Hepatocyte (in vitro differentiated cells): ENCODE results near the gene A2ML1. TPM values are rescaled to one million over a fixed set of nuclear protein-coding genes. Genes with fewer than 3 reads are reported as not detected.
"Not testable (repeated sequence)": the region's sequence is repeated elsewhere in the genome, so short reads cannot be mapped to it uniquely, and the experiment has no call there.

Experiments
- DNase-seq: peaks from one replicate; pipeline ENCODE4 v3.0.0-alpha.2; 2016; ENCODE audit warnings: low spot score
- H2AFZ ChIP-seq: fragments of 200-600 bp; sonication (generic); 2 replicates; pipeline ENCODE4 v1.6.0; 2016; ENCODE audit warnings: antibody characterized with exemption, mild to moderate bottlenecking
- H3K27ac ChIP-seq: fragments of 200-600 bp; sonication (generic); 2 replicates; pipeline ENCODE4 v1.5.1; 2016; ENCODE audit warnings: mild to moderate bottlenecking
- H3K27me3 ChIP-seq: fragments of 200-600 bp; sonication (generic); 2 replicates; pipeline ENCODE4 v1.6.1; 2016
- H3K36me3 ChIP-seq: fragments of 200-600 bp; sonication (generic); replicated peaks from 2 replicates; pipeline ENCODE4 v1.5.1; 2016; ENCODE audit warnings: low read depth; ENCODE audit not compliant: insufficient read depth
- H3K4me1 ChIP-seq: fragments of 200-600 bp; sonication (generic); 2 replicates; pipeline ENCODE4 v1.5.1; 2016; ENCODE audit warnings: mild to moderate bottlenecking, moderate library complexity; ENCODE audit not compliant: insufficient read depth
- H3K4me2 ChIP-seq: fragments of 200-600 bp; sonication (generic); 2 replicates; pipeline ENCODE4 v1.6.0; 2016
- H3K4me3 ChIP-seq: fragments of 200-600 bp; sonication (generic); 2 replicates; pipeline ENCODE4 v1.5.1; 2016; ENCODE audit warnings: mild to moderate bottlenecking
- H3K79me2 ChIP-seq: fragments of 200-600 bp; sonication (generic); 2 replicates; pipeline ENCODE4 v1.6.0; 2017; ENCODE audit warnings: mild to moderate bottlenecking
- H3K9me2 ChIP-seq: fragments of 200-600 bp; sonication (generic); replicated peaks from 2 replicates; pipeline ENCODE4 v1.6.0; 2017; ENCODE audit warnings: mild to moderate bottlenecking; ENCODE audit not compliant: insufficient read depth
- H3K9me3 ChIP-seq: fragments of 200-600 bp; sonication (generic); 2 replicates; pipeline ENCODE4 v1.5.1; 2016; ENCODE audit warnings: low read depth, mild to moderate bottlenecking
- H4K20me1 ChIP-seq: fragments of 200-600 bp; sonication (generic); 2 replicates; pipeline ENCODE4 v1.6.0; 2016; ENCODE audit warnings: mild to moderate bottlenecking; ENCODE audit not compliant: insufficient read depth, poor library complexity, severe bottlenecking
- CTCF ChIP-seq: fragments of 200-600 bp; sonication (generic); IDR thresholded peaks from 2 replicates; pipeline ENCODE4 v1.5.1; 2016; ENCODE audit warnings: antibody characterized with exemption, mild to moderate bottlenecking; ENCODE audit not compliant: poor library complexity
- EZH2 ChIP-seq: fragments of 200-600 bp; sonication (generic); IDR thresholded peaks from 2 replicates; pipeline ENCODE4 v1.6.1; 2016; ENCODE audit warnings: antibody characterized with exemption, mild to moderate bottlenecking, borderline replicate concordance
- EZH2phosphoT487 ChIP-seq: fragments of 200-600 bp; sonication (generic); IDR thresholded peaks from one replicate; pipeline ENCODE4 v1.6.1; 2018; ENCODE audit warnings: antibody characterized with exemption, mild to moderate bottlenecking, low read depth, moderate library complexity; ENCODE audit not compliant: unreplicated experiment, severe bottlenecking
- WGBS: methylation state at CpG from one replicate; pipeline ENCODE4 v1.1.6; 2016; ENCODE audit warnings: low lambda C conversion rate; ENCODE audit errors: missing lambda C conversion rate; 5-methylcytosine and 5-hydroxymethylcytosine counted together
- polyA plus RNA-seq: library from polyadenylated mRNA; unstranded; fragments of >200 nt; fragmentation: Nextera tagmentation; extraction: Ambion mirVana; gene quantifications from 2 replicates; pipeline ENCODE4 v1.2.1, GENCODE V29; 2016
- total RNA-seq: library from RNA; depleted of rRNA; stranded (reverse); fragments of >200 nt; gene quantifications from 2 replicates; pipeline ENCODE4 v1.2.3, GENCODE V29; 2014

A2ML1 gene
- total and polyA plus RNA-seq, 2 experiments from 2014 or later, result 1.0 to 1.1 TPM

GRCh38 chr12:8914033-8914715 lies 91.8 kb downstream of the A2ML1 start, which contains the start of gene PHC1:
Gene PHC1 (plus strand): TSS chr12:8914509. CDS start chr12:8917678, 3,169 bp downstream.
- Histone ChIP-seq H3K4me2 (peak within 1 kb of the TSS; percentile 88), H2AFZ (peak within 1 kb of the TSS; percentile 71), H3K4me1 (peaks cover 33% of the 10 kb centered on the region), H3K4me3 (peak within 1 kb of the TSS; percentile 79), H3K79me2 (peaks cover 30% of the 10 kb centered on the region), H3K27ac (peak within 1 kb of the TSS; percentile 90)
- TF ChIP-seq CTCF, result peak; percentile 51
- not testable (repeated sequence) for H3K27me3 ChIP-seq, H3K9me2 ChIP-seq, H4K20me1 ChIP-seq, H3K36me3 ChIP-seq, H3K9me3 ChIP-seq
- 2% methylated on average over 10 of the region's 57 CpGs for WGBS
- peak; percentile 92 for DNase-seq

- peak; percentile 76 for DNase-seq
Measured at GRCh38 chr12:8914716-8915526, 92.5 kb downstream of the A2ML1 start.

GRCh38 chr12:8916154-8916553 lies 93.7 kb downstream of the A2ML1 start:
- Histone ChIP-seq H3K27me3 (no peaks in the 10 kb centered on the region), H3K79me2 (peaks cover 30% of the 10 kb centered on the region), H3K36me3 (no peaks in the 10 kb centered on the region), H2AFZ (no peak overlapping the region), H3K27ac (no peak overlapping the region), H3K4me1 (peaks cover 33% of the 10 kb centered on the region), H3K4me2 (peak overlapping the region; percentile 88), H3K4me3 (no peak overlapping the region), H3K9me3 (no peaks in the 10 kb centered on the region), H4K20me1 (no peaks in the 10 kb centered on the region), H3K9me2 (no peaks in the 10 kb centered on the region)
- TF ChIP-seq EZH2 (no peak), EZH2phosphoT487 (no peak), CTCF (no peak)
- no peak for DNase-seq

More at GRCh38 chr12:8914716-8915526, 92.5 kb downstream of the A2ML1 start:
- H2AFZ ChIP-seq, result peak overlapping the region; percentile 71
- no peak for TF ChIP-seq EZH2
- no peak for TF ChIP-seq CTCF
- TF ChIP-seq EZH2phosphoT487, result no peak
- H3K79me2 ChIP-seq, result peaks cover 30% of the 10 kb centered on the region
- peak overlapping the region; percentile 88 for H3K4me2 ChIP-seq
- peak overlapping the region; percentile 90 for H3K27ac ChIP-seq
- no peaks in the 10 kb centered on the region for H3K27me3 ChIP-seq
- no peaks in the 10 kb centered on the region for H3K9me3 ChIP-seq
- peak overlapping the region; percentile 79 for H3K4me3 ChIP-seq
- H3K36me3 ChIP-seq, result no peaks in the 10 kb centered on the region
- WGBS, result 2% methylated on average over 22 of the region's 35 CpGs
- H3K9me2 ChIP-seq, result no peaks in the 10 kb centered on the region
- H3K4me1 ChIP-seq, result peaks cover 33% of the 10 kb centered on the region
- no peaks in the 10 kb centered on the region for H4K20me1 ChIP-seq
